GM12801 (cell line): ENCODE results near the gene PTRH2.

ENCODE experiments used
- TF ChIP-seq, protein P1 (sequence below): IDR thresholded peaks from one replicate; pipeline ENCODE4 v1.5.1; 2011; ENCODE audit warnings: control low read depth; ENCODE audit not compliant: insufficient read length; ENCODE audit errors: extremely low read depth

The PTRH2 gene

DNA sequence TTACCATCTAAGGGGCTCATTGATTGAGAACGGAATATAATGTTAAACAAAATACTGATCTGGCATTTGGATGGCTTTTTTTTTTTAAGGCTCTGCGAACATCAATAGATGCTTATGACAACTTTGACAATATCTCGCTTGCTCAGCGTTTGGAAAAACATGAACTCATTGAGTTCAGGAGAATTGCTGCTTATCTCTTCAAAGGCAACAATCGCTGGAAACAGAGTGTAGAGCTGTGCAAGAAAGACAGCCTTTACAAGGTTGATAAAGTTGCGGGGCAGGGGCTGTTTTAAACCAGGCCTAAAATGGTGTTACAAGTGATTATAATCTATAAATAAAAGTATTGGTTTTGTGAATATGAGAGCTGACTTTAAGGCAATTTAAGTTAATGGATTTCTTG, 22.3 kb downstream of the PTRH2 start:
- TF ChIP-seq, protein P1, sequence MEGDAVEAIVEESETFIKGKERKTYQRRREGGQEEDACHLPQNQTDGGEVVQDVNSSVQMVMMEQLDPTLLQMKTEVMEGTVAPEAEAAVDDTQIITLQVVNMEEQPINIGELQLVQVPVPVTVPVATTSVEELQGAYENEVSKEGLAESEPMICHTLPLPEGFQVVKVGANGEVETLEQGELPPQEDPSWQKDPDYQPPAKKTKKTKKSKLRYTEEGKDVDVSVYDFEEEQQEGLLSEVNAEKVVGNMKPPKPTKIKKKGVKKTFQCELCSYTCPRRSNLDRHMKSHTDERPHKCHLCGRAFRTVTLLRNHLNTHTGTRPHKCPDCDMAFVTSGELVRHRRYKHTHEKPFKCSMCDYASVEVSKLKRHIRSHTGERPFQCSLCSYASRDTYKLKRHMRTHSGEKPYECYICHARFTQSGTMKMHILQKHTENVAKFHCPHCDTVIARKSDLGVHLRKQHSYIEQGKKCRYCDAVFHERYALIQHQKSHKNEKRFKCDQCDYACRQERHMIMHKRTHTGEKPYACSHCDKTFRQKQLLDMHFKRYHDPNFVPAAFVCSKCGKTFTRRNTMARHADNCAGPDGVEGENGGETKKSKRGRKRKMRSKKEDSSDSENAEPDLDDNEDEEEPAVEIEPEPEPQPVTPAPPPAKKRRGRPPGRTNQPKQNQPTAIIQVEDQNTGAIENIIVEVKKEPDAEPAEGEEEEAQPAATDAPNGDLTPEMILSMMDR = no peak

DNA sequence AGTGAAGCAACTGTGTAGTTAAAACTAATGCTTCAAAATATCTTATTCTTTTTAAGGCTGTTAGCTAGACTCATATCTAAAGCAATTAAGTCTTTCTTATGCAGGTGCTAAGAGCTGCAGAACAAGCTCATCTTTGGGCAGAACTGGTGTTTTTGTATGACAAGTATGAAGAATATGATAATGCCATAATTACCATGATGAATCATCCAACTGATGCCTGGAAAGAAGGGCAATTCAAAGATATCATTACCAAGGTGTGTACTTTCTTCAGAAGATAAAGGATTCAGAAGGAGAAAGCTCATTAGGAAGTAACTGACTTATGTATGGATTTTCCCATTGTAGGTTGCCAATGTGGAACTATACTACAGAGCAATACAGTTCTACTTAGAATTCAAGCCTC, 23.9 kb downstream of the PTRH2 start:
- TF ChIP-seq, protein P1 = no peak

DNA sequence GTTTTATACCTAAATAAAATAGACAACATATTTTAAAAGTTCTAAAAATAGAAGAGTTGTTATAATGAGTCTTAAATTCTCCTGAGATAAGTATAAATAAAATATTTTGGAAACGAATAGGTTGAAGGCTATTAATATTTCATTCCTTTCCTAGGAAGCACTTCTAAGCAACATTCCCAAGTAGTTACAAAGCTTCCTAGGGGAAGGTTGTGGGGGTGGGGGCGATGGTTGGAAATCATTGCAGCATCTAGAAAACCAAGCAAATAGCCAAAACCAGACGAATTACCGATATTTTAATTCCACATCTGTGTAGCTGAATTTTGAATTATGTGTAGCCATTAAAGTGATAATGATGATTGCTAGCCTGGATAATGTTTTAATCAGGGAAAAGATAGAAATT, 26.9 kb downstream of the PTRH2 start:
- TF ChIP-seq, protein P1 = no peak

DNA sequence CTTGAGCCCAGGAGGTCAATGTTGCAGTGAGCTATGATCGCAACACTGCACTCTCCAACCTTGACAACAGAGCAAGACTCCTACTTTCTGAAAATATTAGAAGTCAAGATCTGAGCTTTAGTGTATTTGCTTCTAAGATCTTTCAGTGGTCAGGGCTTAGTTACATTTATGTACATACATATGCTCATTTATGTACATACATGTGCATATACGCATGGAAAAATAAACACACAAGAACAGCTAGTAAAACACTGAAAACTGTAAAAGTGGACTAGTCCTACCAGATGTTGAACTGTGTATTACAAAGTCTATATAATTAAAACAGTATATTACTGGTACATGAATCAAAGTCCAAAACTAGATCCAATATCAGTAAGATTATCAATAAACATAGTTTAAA, 28.3 kb downstream of the PTRH2 start:
- TF ChIP-seq, protein P1 = no peak

DNA sequence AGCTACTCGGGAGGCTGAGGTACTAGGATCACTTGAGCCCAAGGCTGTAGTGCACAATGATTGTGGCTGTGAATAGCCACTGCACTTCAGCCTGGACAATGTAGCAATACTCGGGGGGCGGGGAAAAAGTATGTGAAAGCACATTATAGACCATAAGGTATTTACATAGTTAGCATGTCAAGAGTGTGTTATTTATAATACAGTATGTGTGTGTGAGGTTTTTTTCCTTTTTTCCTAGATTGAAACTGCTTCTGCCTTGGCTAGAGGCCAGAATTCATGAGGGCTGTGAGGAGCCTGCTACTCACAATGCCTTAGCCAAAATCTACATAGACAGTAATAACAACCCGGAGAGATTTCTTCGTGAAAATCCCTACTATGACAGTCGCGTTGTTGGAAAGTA, 30.5 kb downstream of the PTRH2 start:
- TF ChIP-seq, protein P1 = no peak

DNA sequence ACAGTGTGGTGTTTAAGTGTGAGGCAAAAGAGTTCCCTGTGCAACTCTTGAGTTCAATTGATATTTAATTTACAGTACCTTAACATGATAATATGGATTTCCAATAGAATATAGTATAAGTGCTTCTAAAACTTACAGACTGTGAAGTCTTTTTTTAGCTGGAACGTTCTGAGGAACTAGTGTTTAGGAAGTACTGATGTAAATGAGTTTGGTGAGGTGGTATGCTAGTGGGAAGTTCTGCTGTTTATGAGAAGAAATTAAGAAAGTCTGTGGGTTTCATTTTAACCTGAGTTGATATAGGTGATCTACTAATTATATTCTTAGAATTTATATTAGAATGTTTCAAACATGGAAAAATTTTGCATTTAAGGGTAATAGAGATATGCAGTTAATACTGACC, 32.0 kb downstream of the PTRH2 start:
- TF ChIP-seq, protein P1 = no peak

DNA sequence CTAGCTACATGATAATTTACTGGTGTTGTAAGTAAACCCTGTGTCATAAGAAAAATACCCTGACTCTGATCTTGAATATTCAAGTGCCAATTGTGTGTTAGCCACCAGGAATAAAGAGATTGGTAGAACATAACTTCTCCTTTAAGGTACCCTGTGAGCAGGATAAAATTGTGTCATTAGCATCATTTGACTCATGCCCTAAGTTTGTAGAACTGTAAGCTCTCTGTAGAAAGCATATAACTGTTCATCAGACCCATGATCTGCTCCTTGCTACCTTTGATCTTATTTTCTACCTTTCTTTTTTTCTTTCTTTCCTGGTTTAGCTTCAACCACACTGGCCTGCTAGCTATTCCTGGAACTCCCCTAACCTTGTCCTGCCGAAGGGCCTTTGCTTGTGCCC, 35.8 kb downstream of the PTRH2 start:
- TF ChIP-seq, protein P1 = no peak

DNA sequence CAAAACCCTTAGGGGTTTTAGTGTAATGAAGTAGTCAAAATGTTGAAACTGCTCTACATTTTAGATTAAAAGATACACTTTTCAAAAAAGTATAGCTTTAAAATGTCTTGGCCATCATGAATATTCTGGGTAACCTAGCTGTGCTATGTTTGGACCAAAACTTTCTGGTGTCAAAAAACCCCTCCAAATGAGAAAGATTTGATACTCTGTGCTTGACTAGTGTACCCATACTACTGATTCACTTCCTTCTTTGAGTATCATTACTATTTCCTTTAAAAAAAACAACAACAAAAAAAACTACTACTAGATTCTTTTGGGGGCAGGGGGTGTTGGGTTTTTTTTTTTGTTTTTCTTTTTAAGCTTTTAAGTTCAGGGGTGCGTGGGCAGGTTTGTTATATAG, 37.3 kb downstream of the PTRH2 start:
- TF ChIP-seq, protein P1 = no peak
